Activated CD8-positive, alpha-beta memory T cell treated with anti-CD3 and anti-CD28 coated beads, Interleukin-2, amount 50 U/mL, for 24 hours (primary cell): ENCODE results near the gene FKBP7.
"Not testable (repeated sequence)": the region's sequence is repeated elsewhere in the genome, so short reads cannot be mapped to it uniquely, and the experiment has no call there.

ENCODE experiments used
- DNase-seq: peaks from one replicate; pipeline ENCODE4 v3.0.0-alpha.2; 2020; ENCODE audit errors: extremely low read depth

Gene FKBP7

GRCh38 chr2:178478439-178479274 is at the start of gene FKBP7:
Gene FKBP7, minus strand, starts transcription at chr2:178478600. Its CDS starts 101 bp downstream, at chr2:178478499.
- DNase-seq: peak; percentile 58

GRCh38 chr2:178527592-178527991 is 49.2 kb upstream of the FKBP7 start:
- no peak for DNase-seq

- DNase-seq: no peak
These were observed 47.9 kb upstream of the FKBP7 start for GRCh38 chr2:178526256-178526655.

GRCh38 chr2:178525460-178525859 is 47.1 kb upstream of the FKBP7 start:
- DNase-seq: not testable (repeated sequence)

GRCh38 chr2:178525010-178525409 is 46.6 kb upstream of the FKBP7 start:
- DNase-seq: not testable (repeated sequence)

- no peak for DNase-seq
These were observed 45.3 kb upstream of the FKBP7 start for GRCh38 chr2:178523596-178524134.

GRCh38 chr2:178522950-178523595 is 44.7 kb upstream of the FKBP7 start:
- peak; percentile 50 for DNase-seq

GRCh38 chr2:178521304-178522150 is 43.1 kb upstream of the FKBP7 start:
- DNase-seq: no peak

GRCh38 chr2:178517496-178517895 is 39.1 kb upstream of the FKBP7 start:
- no peak for DNase-seq

GRCh38 chr2:178514664-178515063 is 36.3 kb upstream of the FKBP7 start:
- peak; percentile 15 for DNase-seq

GRCh38 chr2:178513876-178514275 is 35.5 kb upstream of the FKBP7 start:
- no peak for DNase-seq

GRCh38 chr2:178512484-178512883 is 34.1 kb upstream of the FKBP7 start:
- no peak for DNase-seq

GRCh38 chr2:178510384-178510783 is 32.0 kb upstream of the FKBP7 start:
- DNase-seq: no peak

- no peak for DNase-seq
These were observed 30.2 kb upstream of the FKBP7 start for GRCh38 chr2:178508646-178509045.

- DNase-seq: no peak
These were observed 28.5 kb upstream of the FKBP7 start for GRCh38 chr2:178506949-178507348.

- DNase-seq: no peak
These were observed 28.1 kb upstream of the FKBP7 start for GRCh38 chr2:178506524-178506923.

- DNase-seq: no peak
These were observed 27.7 kb upstream of the FKBP7 start for GRCh38 chr2:178506101-178506500.

- no peak for DNase-seq
These were observed 24.4 kb upstream of the FKBP7 start for GRCh38 chr2:178502751-178503150.

- no peak for DNase-seq
These were observed 21.2 kb upstream of the FKBP7 start for GRCh38 chr2:178499640-178500039.

GRCh38 chr2:178498137-178498536 is 19.7 kb upstream of the FKBP7 start:
- DNase-seq: no peak

GRCh38 chr2:178496049-178496448 is 17.6 kb upstream of the FKBP7 start:
- no peak for DNase-seq

GRCh38 chr2:178491612-178492011 is 13.2 kb upstream of the FKBP7 start:
- no peak for DNase-seq
